ENCODE measurements around the gene FHL1.

The FHL1 gene

GRCh38 chrX:136115904-136116297 is 31.4 kb upstream of the FHL1 start:
- no peaks in the 10 kb centered on the region for H3K79me2 ChIP-seq (ENCODE audit: control insufficient read depth, insufficient read depth, low read length, poor library complexity)
- no peak overlapping the region for H3K4me3 ChIP-seq (ENCODE audit: low read depth, low read length)
- H3K23ac ChIP-seq (ENCODE audit: low read length), result no peak overlapping the region
- H3K4me2 ChIP-seq (ENCODE audit: low read length), result no peak overlapping the region
- no CpG with 5 or more reads among the region's 3 CpGs for WGBS (ENCODE audit: extremely low coverage, insufficient coverage, insufficient read length)
- no peak overlapping the region for H2AFZ ChIP-seq (ENCODE audit: insufficient read depth, low read length, poor library complexity)
- no peak overlapping the region for H2BK12ac ChIP-seq (ENCODE audit: low read length)
- H4K12ac ChIP-seq (ENCODE audit: low read depth, low read length), result no peak overlapping the region
- no peak overlapping the region for H3K9ac ChIP-seq (ENCODE audit: low read length)
- H3K27ac ChIP-seq (ENCODE audit: low read depth, low read length), result no peak overlapping the region
- H3K27me3 ChIP-seq (ENCODE audit: insufficient read depth, low read length), result no peaks in the 10 kb centered on the region
- H3K4ac ChIP-seq (ENCODE audit: low read depth, low read length), result no peak overlapping the region
- no peak overlapping the region for H3K18ac ChIP-seq (ENCODE audit: low read length)
- H2AK5ac ChIP-seq (ENCODE audit: low read length), result no peak overlapping the region
- H4K91ac ChIP-seq (ENCODE audit: low read depth, low read length), result no peak overlapping the region
- DNase-seq, result no peak
- H2BK5ac ChIP-seq (ENCODE audit: low read depth, low read length, poor library complexity), result no peak overlapping the region
- H3K14ac ChIP-seq (ENCODE audit: low read length), result no peak overlapping the region
- no peaks in the 10 kb centered on the region for H3K9me3 ChIP-seq (ENCODE audit: insufficient read depth, low read depth, low read length)
- no peak overlapping the region for H4K8ac ChIP-seq (ENCODE audit: low read depth, low read length)
- H3K36me3 ChIP-seq (ENCODE audit: control insufficient read depth in 1 of 2, insufficient read depth in 2 of 2, low read length in 2 of 2), result no peaks in the 10 kb centered on the region
- no peak overlapping the region for H2BK120ac ChIP-seq (ENCODE audit: insufficient read depth, low read length, poor library complexity)
- no peaks in the 10 kb centered on the region for H3K4me1 ChIP-seq (ENCODE audit: control insufficient read depth in 1 of 2, insufficient read depth in 2 of 2, low read length in 2 of 2)
- no peaks in the 10 kb centered on the region for H3K79me1 ChIP-seq (ENCODE audit: low read length)

GRCh38 chrX:136121788-136122187 is 25.5 kb upstream of the FHL1 start:
- no peak overlapping the region for H4K8ac ChIP-seq (ENCODE audit: low read depth, low read length)
- H2BK120ac ChIP-seq (ENCODE audit: insufficient read depth, low read length, poor library complexity), result no peak overlapping the region
- H2BK5ac ChIP-seq (ENCODE audit: low read depth, low read length, poor library complexity), result no peak overlapping the region
- H2AFZ ChIP-seq (ENCODE audit: insufficient read depth, low read length, poor library complexity), result no peak overlapping the region
- H4K12ac ChIP-seq (ENCODE audit: low read depth, low read length), result no peak overlapping the region
- H3K9me3 ChIP-seq (ENCODE audit: insufficient read depth, low read depth, low read length), result no peaks in the 10 kb centered on the region
- no peak for DNase-seq
- H3K4me1 ChIP-seq (ENCODE audit: control insufficient read depth in 1 of 2, insufficient read depth in 2 of 2, low read length in 2 of 2), result no peaks in the 10 kb centered on the region
- WGBS (ENCODE audit: extremely low coverage, insufficient coverage, insufficient read length), result no CpG with 5 or more reads among the region's 1 CpG
- no peaks in the 10 kb centered on the region for H3K79me1 ChIP-seq (ENCODE audit: low read length)
- H3K27ac ChIP-seq (ENCODE audit: low read depth, low read length), result no peak overlapping the region
- H3K27me3 ChIP-seq (ENCODE audit: insufficient read depth, low read length), result no peaks in the 10 kb centered on the region
- no peak overlapping the region for H3K9ac ChIP-seq (ENCODE audit: low read length)
- no peak overlapping the region for H2BK12ac ChIP-seq (ENCODE audit: low read length)
- no peak overlapping the region for H3K14ac ChIP-seq (ENCODE audit: low read length)
- no peak overlapping the region for H3K4me2 ChIP-seq (ENCODE audit: low read length)
- no peak overlapping the region for H3K18ac ChIP-seq (ENCODE audit: low read length)
- H3K79me2 ChIP-seq (ENCODE audit: control insufficient read depth, insufficient read depth, low read length, poor library complexity), result no peaks in the 10 kb centered on the region
- no peak overlapping the region for H3K23ac ChIP-seq (ENCODE audit: low read length)
- H3K4ac ChIP-seq (ENCODE audit: low read depth, low read length), result no peak overlapping the region
- no peak overlapping the region for H2AK5ac ChIP-seq (ENCODE audit: low read length)
- no peak overlapping the region for H4K91ac ChIP-seq (ENCODE audit: low read depth, low read length)
- no peaks in the 10 kb centered on the region for H3K36me3 ChIP-seq (ENCODE audit: control insufficient read depth in 1 of 2, insufficient read depth in 2 of 2, low read length in 2 of 2)
- no peak overlapping the region for H3K4me3 ChIP-seq (ENCODE audit: low read depth, low read length)

GRCh38 chrX:136122207-136122606 is 25.1 kb upstream of the FHL1 start:
- Histone ChIP-seq H3K4me1 (ENCODE audit: control insufficient read depth in 1 of 2, insufficient read depth in 2 of 2, low read length in 2 of 2) (no peaks in the 10 kb centered on the region), H3K79me2 (ENCODE audit: control insufficient read depth, insufficient read depth, low read length, poor library complexity) (no peaks in the 10 kb centered on the region), H3K36me3 (ENCODE audit: control insufficient read depth in 1 of 2, insufficient read depth in 2 of 2, low read length in 2 of 2) (no peaks in the 10 kb centered on the region), H2BK5ac (ENCODE audit: low read depth, low read length, poor library complexity) (no peak overlapping the region), H3K4me3 (ENCODE audit: low read depth, low read length) (no peak overlapping the region), H2AFZ (ENCODE audit: insufficient read depth, low read length, poor library complexity) (no peak overlapping the region), H3K4ac (ENCODE audit: low read depth, low read length) (no peak overlapping the region), H2BK12ac (ENCODE audit: low read length) (no peak overlapping the region), H3K27me3 (ENCODE audit: insufficient read depth, low read length) (no peaks in the 10 kb centered on the region), H4K8ac (ENCODE audit: low read depth, low read length) (no peak overlapping the region), H3K79me1 (ENCODE audit: low read length) (no peaks in the 10 kb centered on the region), H3K18ac (ENCODE audit: low read length) (no peak overlapping the region), H3K23ac (ENCODE audit: low read length) (no peak overlapping the region), H2AK5ac (ENCODE audit: low read length) (no peak overlapping the region), H3K27ac (ENCODE audit: low read depth, low read length) (no peak overlapping the region), H3K4me2 (ENCODE audit: low read length) (no peak overlapping the region), H3K9me3 (ENCODE audit: insufficient read depth, low read depth, low read length) (no peaks in the 10 kb centered on the region), H4K91ac (ENCODE audit: low read depth, low read length) (no peak overlapping the region), H2BK120ac (ENCODE audit: insufficient read depth, low read length, poor library complexity) (no peak overlapping the region), H4K12ac (ENCODE audit: low read depth, low read length) (no peak overlapping the region), H3K14ac (ENCODE audit: low read length) (no peak overlapping the region), H3K9ac (ENCODE audit: low read length) (no peak overlapping the region)
- WGBS (ENCODE audit: extremely low coverage, insufficient coverage, insufficient read length), result no CpG with 5 or more reads among the region's 2 CpGs
- DNase-seq, result no peak

GRCh38 chrX:136125106-136125505 is 22.2 kb upstream of the FHL1 start:
- no peak overlapping the region for H2BK120ac ChIP-seq (ENCODE audit: insufficient read depth, low read length, poor library complexity)
- H3K27me3 ChIP-seq (ENCODE audit: insufficient read depth, low read length), result no peaks in the 10 kb centered on the region
- no peak for DNase-seq
- no peak overlapping the region for H3K4ac ChIP-seq (ENCODE audit: low read depth, low read length)
- no peak overlapping the region for H4K12ac ChIP-seq (ENCODE audit: low read depth, low read length)
- no peaks in the 10 kb centered on the region for H3K79me1 ChIP-seq (ENCODE audit: low read length)
- no peaks in the 10 kb centered on the region for H3K4me1 ChIP-seq (ENCODE audit: control insufficient read depth in 1 of 2, insufficient read depth in 2 of 2, low read length in 2 of 2)
- no peaks in the 10 kb centered on the region for H3K79me2 ChIP-seq (ENCODE audit: control insufficient read depth, insufficient read depth, low read length, poor library complexity)
- no peak overlapping the region for H3K4me2 ChIP-seq (ENCODE audit: low read length)
- H3K9ac ChIP-seq (ENCODE audit: low read length), result no peak overlapping the region
- no peak overlapping the region for H3K14ac ChIP-seq (ENCODE audit: low read length)
- no CpG with 5 or more reads among the region's 11 CpGs for WGBS (ENCODE audit: extremely low coverage, insufficient coverage, insufficient read length)
- no peaks in the 10 kb centered on the region for H3K9me3 ChIP-seq (ENCODE audit: insufficient read depth, low read depth, low read length)
- H3K36me3 ChIP-seq (ENCODE audit: control insufficient read depth in 1 of 2, insufficient read depth in 2 of 2, low read length in 2 of 2), result no peaks in the 10 kb centered on the region
- H4K8ac ChIP-seq (ENCODE audit: low read depth, low read length), result no peak overlapping the region
- no peak overlapping the region for H3K4me3 ChIP-seq (ENCODE audit: low read depth, low read length)
- H3K23ac ChIP-seq (ENCODE audit: low read length), result no peak overlapping the region
- no peak overlapping the region for H3K27ac ChIP-seq (ENCODE audit: low read depth, low read length)
- no peak overlapping the region for H2AFZ ChIP-seq (ENCODE audit: insufficient read depth, low read length, poor library complexity)
- no peak overlapping the region for H2BK5ac ChIP-seq (ENCODE audit: low read depth, low read length, poor library complexity)
- no peak overlapping the region for H2BK12ac ChIP-seq (ENCODE audit: low read length)
- H3K18ac ChIP-seq (ENCODE audit: low read length), result no peak overlapping the region
- H2AK5ac ChIP-seq (ENCODE audit: low read length), result no peak overlapping the region
- no peak overlapping the region for H4K91ac ChIP-seq (ENCODE audit: low read depth, low read length)

All from trophoblast cell (in vitro differentiated cells and primary cell).